ENCODE results near the gene SLC22A17. TPM values are rescaled to one million over a fixed set of nuclear protein-coding genes. Genes with fewer than 3 reads are reported as not detected.

SLC22A17 gene
- total and polyA plus RNA-seq, 9 donors, result 8.9 to 48.0 (median 34.3) TPM

DNA sequence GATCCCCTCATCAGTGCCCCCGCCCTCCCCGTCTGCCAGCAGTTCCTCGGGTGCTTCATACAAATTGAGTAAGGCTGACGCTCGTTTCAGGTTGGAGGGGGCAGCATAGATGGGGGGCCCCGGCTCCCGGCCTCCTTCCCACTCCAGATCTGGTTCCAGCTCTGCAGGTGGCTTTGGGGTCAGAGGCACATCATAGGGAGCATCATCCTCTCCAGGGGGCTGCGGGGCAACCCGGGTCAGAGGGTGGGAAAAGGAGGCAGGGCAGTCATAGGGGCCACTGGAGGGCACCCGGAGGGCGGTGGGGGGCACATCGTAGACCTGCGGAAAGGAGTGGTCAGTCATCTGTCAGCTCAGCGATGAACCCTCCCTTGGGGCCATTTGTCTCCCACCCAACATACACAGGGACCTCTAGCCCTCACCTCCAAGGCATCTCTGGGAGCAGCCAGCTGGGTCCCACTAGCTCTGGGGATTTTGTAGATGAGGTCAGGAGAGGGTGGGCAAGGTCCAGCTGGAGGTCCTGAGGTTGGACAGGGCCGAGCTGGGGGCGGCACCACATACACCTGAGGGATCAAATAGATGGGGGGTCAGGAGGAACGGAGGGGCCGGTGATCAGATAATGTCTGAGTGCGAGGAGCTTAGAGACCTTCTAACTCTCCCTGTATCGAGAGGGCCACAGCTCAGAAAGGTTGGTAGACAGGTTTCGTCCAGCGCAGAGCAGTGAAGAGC is 7.2 kb upstream of the SLC22A17 start:
- intact Hi-C loops (cut with DNase I), result no loop called here
- H3K36me3 ChIP-seq, result no peaks in the 10 kb centered on the region
- no peak for DNase-seq
- H3K4me3 ChIP-seq, result no peak overlapping the region
- H3K9me3 ChIP-seq, result no peaks in the 10 kb centered on the region
- WGBS, 3 donors, result 81 to 87% (median 85%) methylated on average over 22 of the region's 22 CpGs
- no peaks in the 10 kb centered on the region for H3K4me1 ChIP-seq (ENCODE audit: insufficient read depth)
- no peaks in the 10 kb centered on the region for H3K27me3 ChIP-seq
- no peak overlapping the region for H3K27ac ChIP-seq
- TF ChIP-seq, protein P1, sequence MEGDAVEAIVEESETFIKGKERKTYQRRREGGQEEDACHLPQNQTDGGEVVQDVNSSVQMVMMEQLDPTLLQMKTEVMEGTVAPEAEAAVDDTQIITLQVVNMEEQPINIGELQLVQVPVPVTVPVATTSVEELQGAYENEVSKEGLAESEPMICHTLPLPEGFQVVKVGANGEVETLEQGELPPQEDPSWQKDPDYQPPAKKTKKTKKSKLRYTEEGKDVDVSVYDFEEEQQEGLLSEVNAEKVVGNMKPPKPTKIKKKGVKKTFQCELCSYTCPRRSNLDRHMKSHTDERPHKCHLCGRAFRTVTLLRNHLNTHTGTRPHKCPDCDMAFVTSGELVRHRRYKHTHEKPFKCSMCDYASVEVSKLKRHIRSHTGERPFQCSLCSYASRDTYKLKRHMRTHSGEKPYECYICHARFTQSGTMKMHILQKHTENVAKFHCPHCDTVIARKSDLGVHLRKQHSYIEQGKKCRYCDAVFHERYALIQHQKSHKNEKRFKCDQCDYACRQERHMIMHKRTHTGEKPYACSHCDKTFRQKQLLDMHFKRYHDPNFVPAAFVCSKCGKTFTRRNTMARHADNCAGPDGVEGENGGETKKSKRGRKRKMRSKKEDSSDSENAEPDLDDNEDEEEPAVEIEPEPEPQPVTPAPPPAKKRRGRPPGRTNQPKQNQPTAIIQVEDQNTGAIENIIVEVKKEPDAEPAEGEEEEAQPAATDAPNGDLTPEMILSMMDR (IDR thresholded peaks at IDR 0.05), result no peak
- TF ChIP-seq POLR2A (IDR thresholded peaks at IDR 0.05) (no peak), EP300 (IDR thresholded peaks at IDR 0.05) (no peak)

- Histone ChIP-seq H3K27ac (no peak overlapping the region), H3K36me3 (no peaks in the 10 kb centered on the region), H3K4me3 (no peak overlapping the region), H3K27me3 (no peaks in the 10 kb centered on the region), H3K9me3 (no peaks in the 10 kb centered on the region), H3K4me1 (ENCODE audit: insufficient read depth) (no peaks in the 10 kb centered on the region)
- intact Hi-C loops (cut with DNase I), result no loop called here
- TF ChIP-seq EP300 (IDR thresholded peaks at IDR 0.05), result no peak
- no peak for TF ChIP-seq POLR2A (IDR thresholded peaks at IDR 0.05)
- TF ChIP-seq, protein P1 (IDR thresholded peaks at IDR 0.05), result no peak
- DNase-seq, result no peak
- 73 to 80% (median 80%) methylated on average over 11 of the region's 11 CpGs for WGBS, 3 donors
Measured at GRCh38 chr14:23359167-23359626, 6.5 kb upstream of the SLC22A17 start.

DNA sequence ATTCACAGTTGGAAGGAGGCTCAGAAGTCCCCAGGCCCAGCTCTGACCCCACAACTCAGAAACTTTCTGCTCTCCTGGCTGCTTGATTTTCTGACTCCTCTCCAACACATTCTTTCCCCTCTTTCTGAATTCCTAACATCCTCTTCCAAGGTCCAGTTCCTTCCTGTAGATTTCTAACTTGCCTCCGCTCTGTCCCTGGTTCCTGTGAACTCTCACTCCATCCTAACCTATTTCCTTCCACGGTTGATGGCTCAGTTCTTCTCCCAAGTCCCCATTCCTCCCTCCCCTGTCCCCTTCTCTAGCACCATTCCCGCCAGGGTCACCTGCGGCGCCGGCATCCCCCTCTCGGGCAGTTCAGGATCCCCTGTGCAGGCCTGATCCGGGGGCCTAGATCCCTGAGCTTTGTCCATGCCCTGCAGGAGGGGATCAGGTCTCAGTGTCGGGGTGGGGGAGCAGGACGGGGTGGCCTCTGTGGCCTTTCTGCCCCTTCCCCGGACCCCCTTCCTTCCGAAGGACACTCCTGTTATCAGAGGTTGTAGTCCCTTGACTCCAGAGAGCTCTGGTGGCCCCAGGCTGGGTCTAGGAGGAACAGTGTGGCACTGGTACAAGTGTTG is 6.0 kb upstream of the SLC22A17 start:
- no peak overlapping the region for H3K4me3 ChIP-seq
- no peaks in the 10 kb centered on the region for H3K4me1 ChIP-seq (ENCODE audit: insufficient read depth)
- H3K27ac ChIP-seq, result no peak overlapping the region
- no peaks in the 10 kb centered on the region for H3K9me3 ChIP-seq
- intact Hi-C loops (cut with DNase I), result no loop called here
- no peak for DNase-seq
- WGBS, 3 donors, result 64 to 73% (median 69%) methylated on average over 12 of the region's 12 CpGs
- H3K27me3 ChIP-seq, result no peaks in the 10 kb centered on the region
- TF ChIP-seq POLR2A (IDR thresholded peaks at IDR 0.05) (no peak), EP300 (IDR thresholded peaks at IDR 0.05) (no peak)
- TF ChIP-seq, protein P1 (IDR thresholded peaks at IDR 0.05), result no peak
- H3K36me3 ChIP-seq, result no peaks in the 10 kb centered on the region

DNA sequence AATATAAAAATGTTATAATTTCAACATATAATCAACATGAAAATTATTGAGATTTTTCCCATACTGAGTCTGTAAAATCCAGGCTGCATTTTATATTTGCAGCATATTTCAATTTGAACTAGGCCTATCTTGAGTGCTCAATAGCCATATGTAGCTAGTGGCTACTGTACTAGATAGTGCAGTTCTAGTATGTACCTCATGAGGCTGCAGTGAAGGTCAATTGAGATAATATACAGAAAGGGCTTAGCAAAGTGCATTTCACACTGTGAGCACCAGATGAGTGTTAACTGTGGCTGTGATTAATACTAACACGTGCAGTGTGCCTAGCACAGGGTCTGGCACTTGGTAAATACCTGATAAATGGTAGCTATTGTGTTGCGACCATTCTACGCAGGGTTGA is 5.4 kb upstream of the SLC22A17 start:
- H3K9me3 ChIP-seq, result no peaks in the 10 kb centered on the region
- H3K4me3 ChIP-seq, result no peak overlapping the region
- H3K4me1 ChIP-seq (ENCODE audit: insufficient read depth), result no peaks in the 10 kb centered on the region
- no peak for DNase-seq
- no peaks in the 10 kb centered on the region for H3K27me3 ChIP-seq
- WGBS, 3 donors, result 53 to 59% (median 58%) methylated on average over 3 of the region's 3 CpGs
- no peak overlapping the region for H3K27ac ChIP-seq
- H3K36me3 ChIP-seq, result no peaks in the 10 kb centered on the region
- TF ChIP-seq, protein P1 (IDR thresholded peaks at IDR 0.05), result no peak
- TF ChIP-seq EP300 (IDR thresholded peaks at IDR 0.05) (no peak), POLR2A (IDR thresholded peaks at IDR 0.05) (no peak)
- intact Hi-C loops (cut with DNase I), result no loop called here

All from ovary (tissue), 9 donors.